Measurements from ENCODE around the gene KANSL1. TPM values are rescaled to one million over a fixed set of nuclear protein-coding genes. Genes with fewer than 3 reads are reported as not detected.

Gene KANSL1
- total RNA-seq, 1 experiment from 2014 or later: 72.7 TPM

DNA sequence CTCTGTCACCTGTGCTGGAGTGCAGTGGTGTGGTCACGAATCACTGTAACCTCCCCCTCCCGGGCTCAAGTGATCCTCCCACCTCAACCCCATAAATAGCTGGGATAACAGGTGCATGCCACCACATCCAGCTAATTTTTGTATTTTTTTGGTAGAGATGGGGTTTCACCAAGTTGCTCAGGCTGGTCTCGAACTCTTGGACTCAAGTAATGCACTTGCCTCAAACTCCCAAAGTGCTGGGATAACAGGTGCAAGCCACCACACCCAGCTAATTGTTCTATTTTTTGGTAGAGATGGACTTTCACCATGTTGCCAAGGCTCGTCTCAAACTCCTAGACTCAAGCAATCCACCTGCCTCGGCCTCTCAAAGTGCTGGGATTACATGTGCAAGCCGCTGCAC is 107.7 kb downstream of the KANSL1 start (continued):
- no peak for TF ChIP-seq CBFB (CRISPR knock-in tag; IDR thresholded peaks at IDR 0.05; ENCODE audit: low read depth)
- TF ChIP-seq, protein P1, sequence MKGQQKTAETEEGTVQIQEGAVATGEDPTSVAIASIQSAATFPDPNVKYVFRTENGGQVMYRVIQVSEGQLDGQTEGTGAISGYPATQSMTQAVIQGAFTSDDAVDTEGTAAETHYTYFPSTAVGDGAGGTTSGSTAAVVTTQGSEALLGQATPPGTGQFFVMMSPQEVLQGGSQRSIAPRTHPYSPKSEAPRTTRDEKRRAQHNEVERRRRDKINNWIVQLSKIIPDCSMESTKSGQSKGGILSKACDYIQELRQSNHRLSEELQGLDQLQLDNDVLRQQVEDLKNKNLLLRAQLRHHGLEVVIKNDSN (CRISPR knock-in tag; IDR thresholded peaks at IDR 0.05): no peak

DNA sequence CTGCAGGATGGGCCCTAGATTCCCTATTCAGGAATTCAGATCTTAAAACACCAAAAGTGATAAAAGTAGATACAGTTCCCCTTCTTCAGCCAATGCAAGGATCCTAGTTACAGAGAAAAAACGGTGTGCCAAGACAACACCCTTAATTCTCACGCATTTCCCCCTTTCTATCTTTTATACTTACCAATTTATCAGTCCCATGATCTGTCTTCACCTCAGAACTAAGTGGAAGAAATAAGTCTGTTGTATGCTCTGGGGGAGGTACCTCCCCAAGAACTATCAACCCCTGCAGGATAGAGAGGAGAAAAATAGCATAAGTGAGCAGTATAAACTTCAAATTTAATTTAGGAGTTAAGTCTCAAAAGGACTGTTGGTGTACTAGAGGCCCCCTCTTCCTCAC is 111.0 kb downstream of the KANSL1 start:
- ATAC-seq (no peak), DNase-seq (ENCODE audit: low spot score) (no peak)
- H3K27me3 Mint-ChIP-seq (ENCODE audit: low read depth): no peaks in the 10 kb centered on the region
- H3K9me3 Mint-ChIP-seq: no peaks in the 10 kb centered on the region
- 0 out of 2 replicates have a peak, but pooled peaks cover 6% of the 10 kb centered on the region for H3K36me3 Mint-ChIP-seq
- TF ChIP-seq ZNF416 (CRISPR knock-in tag; IDR thresholded peaks at IDR 0.05): no peak
- TF ChIP-seq, protein P2, sequence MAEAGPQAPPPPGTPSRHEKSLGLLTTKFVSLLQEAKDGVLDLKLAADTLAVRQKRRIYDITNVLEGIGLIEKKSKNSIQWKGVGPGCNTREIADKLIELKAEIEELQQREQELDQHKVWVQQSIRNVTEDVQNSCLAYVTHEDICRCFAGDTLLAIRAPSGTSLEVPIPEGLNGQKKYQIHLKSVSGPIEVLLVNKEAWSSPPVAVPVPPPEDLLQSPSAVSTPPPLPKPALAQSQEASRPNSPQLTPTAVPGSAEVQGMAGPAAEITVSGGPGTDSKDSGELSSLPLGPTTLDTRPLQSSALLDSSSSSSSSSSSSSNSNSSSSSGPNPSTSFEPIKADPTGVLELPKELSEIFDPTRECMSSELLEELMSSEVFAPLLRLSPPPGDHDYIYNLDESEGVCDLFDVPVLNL (CRISPR knock-in tag; IDR thresholded peaks at IDR 0.05; ENCODE audit: borderline replicate concordance, low read depth): no peak
- TF ChIP-seq, protein P3, sequence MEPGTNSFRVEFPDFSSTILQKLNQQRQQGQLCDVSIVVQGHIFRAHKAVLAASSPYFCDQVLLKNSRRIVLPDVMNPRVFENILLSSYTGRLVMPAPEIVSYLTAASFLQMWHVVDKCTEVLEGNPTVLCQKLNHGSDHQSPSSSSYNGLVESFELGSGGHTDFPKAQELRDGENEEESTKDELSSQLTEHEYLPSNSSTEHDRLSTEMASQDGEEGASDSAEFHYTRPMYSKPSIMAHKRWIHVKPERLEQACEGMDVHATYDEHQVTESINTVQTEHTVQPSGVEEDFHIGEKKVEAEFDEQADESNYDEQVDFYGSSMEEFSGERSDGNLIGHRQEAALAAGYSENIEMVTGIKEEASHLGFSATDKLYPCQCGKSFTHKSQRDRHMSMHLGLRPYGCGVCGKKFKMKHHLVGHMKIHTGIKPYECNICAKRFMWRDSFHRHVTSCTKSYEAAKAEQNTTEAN (CRISPR knock-in tag; IDR thresholded peaks at IDR 0.05): no peak
- TF ChIP-seq CREM (CRISPR knock-in tag; IDR thresholded peaks at IDR 0.05): no peak
- no peak for TF ChIP-seq ZNF263 (CRISPR knock-in tag; IDR thresholded peaks at IDR 0.05; ENCODE audit: low read depth)
- no peak for TF ChIP-seq ELF4 (CRISPR knock-in tag; IDR thresholded peaks at IDR 0.05; ENCODE audit: low read depth)
- TF ChIP-seq TEAD1 (CRISPR knock-in tag; IDR thresholded peaks at IDR 0.05): no peak
- TF ChIP-seq GABPB1 (CRISPR knock-in tag; IDR thresholded peaks at IDR 0.05): no peak
- TF ChIP-seq HMGA2 (CRISPR knock-in tag; IDR thresholded peaks at IDR 0.05): no peak
- TF ChIP-seq, protein P4, sequence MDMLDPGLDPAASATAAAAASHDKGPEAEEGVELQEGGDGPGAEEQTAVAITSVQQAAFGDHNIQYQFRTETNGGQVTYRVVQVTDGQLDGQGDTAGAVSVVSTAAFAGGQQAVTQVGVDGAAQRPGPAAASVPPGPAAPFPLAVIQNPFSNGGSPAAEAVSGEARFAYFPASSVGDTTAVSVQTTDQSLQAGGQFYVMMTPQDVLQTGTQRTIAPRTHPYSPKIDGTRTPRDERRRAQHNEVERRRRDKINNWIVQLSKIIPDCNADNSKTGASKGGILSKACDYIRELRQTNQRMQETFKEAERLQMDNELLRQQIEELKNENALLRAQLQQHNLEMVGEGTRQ (CRISPR knock-in tag; IDR thresholded peaks at IDR 0.05): no peak
- TF ChIP-seq ATF1 (CRISPR knock-in tag; IDR thresholded peaks at IDR 0.05): no peak
- TF ChIP-seq, protein P5, sequence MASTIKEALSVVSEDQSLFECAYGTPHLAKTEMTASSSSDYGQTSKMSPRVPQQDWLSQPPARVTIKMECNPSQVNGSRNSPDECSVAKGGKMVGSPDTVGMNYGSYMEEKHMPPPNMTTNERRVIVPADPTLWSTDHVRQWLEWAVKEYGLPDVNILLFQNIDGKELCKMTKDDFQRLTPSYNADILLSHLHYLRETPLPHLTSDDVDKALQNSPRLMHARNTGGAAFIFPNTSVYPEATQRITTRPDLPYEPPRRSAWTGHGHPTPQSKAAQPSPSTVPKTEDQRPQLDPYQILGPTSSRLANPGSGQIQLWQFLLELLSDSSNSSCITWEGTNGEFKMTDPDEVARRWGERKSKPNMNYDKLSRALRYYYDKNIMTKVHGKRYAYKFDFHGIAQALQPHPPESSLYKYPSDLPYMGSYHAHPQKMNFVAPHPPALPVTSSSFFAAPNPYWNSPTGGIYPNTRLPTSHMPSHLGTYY (CRISPR knock-in tag; IDR thresholded peaks at IDR 0.05): no peak
- H3K4me1 Mint-ChIP-seq: peaks cover 36% of the 10 kb centered on the region
- H3K27ac Mint-ChIP-seq: peak overlapping the region; percentile 2; the same call in 1 of the 2 replicates
- CTCF ChIA-PET: interaction anchor here (1.0 to 1.4 kb wide), 3 partner anchors 9 to 105 kb away, joined by 3 to 5 read pairs (median 4); no protein-coding TSS in a partner anchor
- H3K4me3 Mint-ChIP-seq: no peak overlapping the region
- POLR2A ChIA-PET: interaction anchor here (0.6 to 1.5 kb wide), 3 partner anchors 11 to 38 kb away, joined by 3 to 6 read pairs (median 3); no protein-coding TSS in a partner anchor

DNA sequence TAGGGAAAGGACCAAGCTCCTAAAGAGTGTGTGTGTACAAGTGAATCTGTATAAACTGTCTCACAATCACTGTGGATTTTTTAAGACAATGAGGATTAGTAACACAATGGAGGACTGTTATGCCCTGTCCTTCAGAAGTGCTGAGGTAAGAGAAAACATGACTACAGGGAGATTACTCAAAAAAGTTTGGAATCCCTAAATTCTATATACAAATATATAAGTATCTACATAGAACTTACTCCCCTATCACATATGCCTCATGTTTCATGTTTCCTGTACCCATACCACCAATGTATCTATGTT is 112.3 kb downstream of the KANSL1 start:
- POLR2A ChIA-PET: interaction anchor here (0.6 to 1.5 kb wide), 2 partner anchors 9 to 28 kb away, joined by 3 read pairs; no protein-coding TSS in a partner anchor
- Mint-ChIP-seq H3K4me3 (no peak overlapping the region), H3K4me1 (peaks cover 36% of the 10 kb centered on the region), H3K27ac (peak overlapping the region; percentile 82; the same call in 1 of the 2 replicates), H3K9me3 (no peaks in the 10 kb centered on the region), H3K36me3 (0 out of 2 replicates have a peak, but pooled peaks cover 6% of the 10 kb centered on the region), H3K27me3 (ENCODE audit: low read depth) (no peaks in the 10 kb centered on the region)
- ATAC-seq (no peak), DNase-seq (ENCODE audit: low spot score) (no peak)
- CTCF ChIA-PET: interaction anchor here (1.4 kb wide), 1 partner anchor 10 kb away, joined by 5 read pairs; no protein-coding TSS in a partner anchor
- TF ChIP-seq, protein P6, sequence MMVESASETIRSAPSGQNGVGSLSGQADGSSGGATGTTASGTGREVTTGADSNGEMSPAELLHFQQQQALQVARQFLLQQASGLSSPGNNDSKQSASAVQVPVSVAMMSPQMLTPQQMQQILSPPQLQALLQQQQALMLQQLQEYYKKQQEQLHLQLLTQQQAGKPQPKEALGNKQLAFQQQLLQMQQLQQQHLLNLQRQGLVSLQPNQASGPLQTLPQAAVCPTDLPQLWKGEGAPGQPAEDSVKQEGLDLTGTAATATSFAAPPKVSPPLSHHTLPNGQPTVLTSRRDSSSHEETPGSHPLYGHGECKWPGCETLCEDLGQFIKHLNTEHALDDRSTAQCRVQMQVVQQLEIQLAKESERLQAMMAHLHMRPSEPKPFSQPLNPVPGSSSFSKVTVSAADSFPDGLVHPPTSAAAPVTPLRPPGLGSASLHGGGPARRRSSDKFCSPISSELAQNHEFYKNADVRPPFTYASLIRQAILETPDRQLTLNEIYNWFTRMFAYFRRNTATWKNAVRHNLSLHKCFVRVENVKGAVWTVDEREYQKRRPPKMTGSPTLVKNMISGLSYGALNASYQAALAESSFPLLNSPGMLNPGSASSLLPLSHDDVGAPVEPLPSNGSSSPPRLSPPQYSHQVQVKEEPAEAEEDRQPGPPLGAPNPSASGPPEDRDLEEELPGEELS (CRISPR knock-in tag; IDR thresholded peaks at IDR 0.05): no peak
- no peak for TF ChIP-seq ATF1 (CRISPR knock-in tag; IDR thresholded peaks at IDR 0.05)
- no peak for TF ChIP-seq HMGA2 (CRISPR knock-in tag; IDR thresholded peaks at IDR 0.05)
- no peak for TF ChIP-seq ELF4 (CRISPR knock-in tag; IDR thresholded peaks at IDR 0.05; ENCODE audit: low read depth)
- TF ChIP-seq FOXP1 (CRISPR knock-in tag; IDR thresholded peaks at IDR 0.05; ENCODE audit: borderline replicate concordance): no peak
- TF ChIP-seq, protein P7, sequence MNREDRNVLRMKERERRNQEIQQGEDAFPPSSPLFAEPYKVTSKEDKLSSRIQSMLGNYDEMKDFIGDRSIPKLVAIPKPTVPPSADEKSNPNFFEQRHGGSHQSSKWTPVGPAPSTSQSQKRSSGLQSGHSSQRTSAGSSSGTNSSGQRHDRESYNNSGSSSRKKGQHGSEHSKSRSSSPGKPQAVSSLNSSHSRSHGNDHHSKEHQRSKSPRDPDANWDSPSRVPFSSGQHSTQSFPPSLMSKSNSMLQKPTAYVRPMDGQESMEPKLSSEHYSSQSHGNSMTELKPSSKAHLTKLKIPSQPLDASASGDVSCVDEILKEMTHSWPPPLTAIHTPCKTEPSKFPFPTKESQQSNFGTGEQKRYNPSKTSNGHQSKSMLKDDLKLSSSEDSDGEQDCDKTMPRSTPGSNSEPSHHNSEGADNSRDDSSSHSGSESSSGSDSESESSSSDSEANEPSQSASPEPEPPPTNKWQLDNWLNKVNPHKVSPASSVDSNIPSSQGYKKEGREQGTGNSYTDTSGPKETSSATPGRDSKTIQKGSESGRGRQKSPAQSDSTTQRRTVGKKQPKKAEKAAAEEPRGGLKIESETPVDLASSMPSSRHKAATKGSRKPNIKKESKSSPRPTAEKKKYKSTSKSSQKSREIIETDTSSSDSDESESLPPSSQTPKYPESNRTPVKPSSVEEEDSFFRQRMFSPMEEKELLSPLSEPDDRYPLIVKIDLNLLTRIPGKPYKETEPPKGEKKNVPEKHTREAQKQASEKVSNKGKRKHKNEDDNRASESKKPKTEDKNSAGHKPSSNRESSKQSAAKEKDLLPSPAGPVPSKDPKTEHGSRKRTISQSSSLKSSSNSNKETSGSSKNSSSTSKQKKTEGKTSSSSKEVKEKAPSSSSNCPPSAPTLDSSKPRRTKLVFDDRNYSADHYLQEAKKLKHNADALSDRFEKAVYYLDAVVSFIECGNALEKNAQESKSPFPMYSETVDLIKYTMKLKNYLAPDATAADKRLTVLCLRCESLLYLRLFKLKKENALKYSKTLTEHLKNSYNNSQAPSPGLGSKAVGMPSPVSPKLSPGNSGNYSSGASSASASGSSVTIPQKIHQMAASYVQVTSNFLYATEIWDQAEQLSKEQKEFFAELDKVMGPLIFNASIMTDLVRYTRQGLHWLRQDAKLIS (CRISPR knock-in tag; IDR thresholded peaks at IDR 0.05; ENCODE audit: borderline replicate concordance): no peak
- TF ChIP-seq PRRX2 (CRISPR knock-in tag; IDR thresholded peaks at IDR 0.05): no peak
- no peak for TF ChIP-seq IRF2 (CRISPR knock-in tag; IDR thresholded peaks at IDR 0.05; ENCODE audit: borderline replicate concordance, low read depth)
- TF ChIP-seq RELA (CRISPR knock-in tag; IDR thresholded peaks at IDR 0.05; ENCODE audit: borderline replicate concordance): no peak
- TF ChIP-seq, protein P1 (CRISPR knock-in tag; IDR thresholded peaks at IDR 0.05): no peak

All from WTC11 (cell line).